Effector CD8-positive, alpha-beta T cell (primary cell): ENCODE results near the gene PTPN21.

ENCODE experiments used
- DNase-seq: peaks from one replicate; lab custom pipeline; 2025; lab: John Stamatoyannopoulos, UW
- total RNA-seq, 4 experiments: gene quantifications; one replicate each; lab custom pipeline; 2026; lab: John Stamatoyannopoulos, UW

PTPN21 gene
- total RNA-seq = 0 to 0.49 (median 0.04) reads per million in 4 experiments

GRCh38 chr14:88554457-88555286, at the start of gene PTPN21:
Gene PTPN21, minus strand, starts transcription at chr14:88555007. Its CDS starts 4,590 bp downstream, at chr14:88550417.
- DNase-seq = peak; percentile 4

GRCh38 chr14:88604212-88604611, 49.4 kb upstream of the PTPN21 start:
- DNase-seq = no peak

- no peak for DNase-seq
Observed at GRCh38 chr14:88599761-88600439, 45.1 kb upstream of the PTPN21 start.

- DNase-seq = no peak
Observed at GRCh38 chr14:88599326-88599725, 44.5 kb upstream of the PTPN21 start.

DNA sequence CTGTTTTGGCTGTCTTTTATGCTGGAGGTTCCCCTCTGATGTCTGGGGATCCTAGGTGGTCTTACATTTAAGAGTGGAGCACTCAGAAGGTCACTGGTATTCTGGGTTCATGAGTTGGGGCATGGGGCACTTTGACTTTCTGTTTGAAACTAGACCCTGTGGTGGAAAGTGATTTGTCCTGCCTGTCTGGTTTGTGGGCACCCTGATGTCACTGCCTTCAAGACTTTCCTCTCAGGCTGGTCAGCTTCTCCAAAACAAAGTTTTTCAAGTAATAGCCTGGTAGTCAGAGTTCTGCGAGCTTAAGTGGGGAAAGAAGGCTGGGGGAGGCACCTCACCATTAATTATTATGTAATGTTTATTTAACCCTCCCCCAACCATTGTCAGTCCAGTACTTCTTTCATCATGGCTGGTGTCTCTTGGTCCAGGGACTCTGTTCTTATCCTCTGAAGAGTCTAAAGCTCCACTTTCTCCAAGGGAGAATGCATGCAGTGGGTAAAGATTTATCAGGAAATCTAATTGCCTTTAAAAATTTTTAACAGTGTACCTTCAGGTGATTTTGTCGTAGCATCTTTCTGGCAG, 43.4 kb upstream of the PTPN21 start:
- no peak for DNase-seq

DNA sequence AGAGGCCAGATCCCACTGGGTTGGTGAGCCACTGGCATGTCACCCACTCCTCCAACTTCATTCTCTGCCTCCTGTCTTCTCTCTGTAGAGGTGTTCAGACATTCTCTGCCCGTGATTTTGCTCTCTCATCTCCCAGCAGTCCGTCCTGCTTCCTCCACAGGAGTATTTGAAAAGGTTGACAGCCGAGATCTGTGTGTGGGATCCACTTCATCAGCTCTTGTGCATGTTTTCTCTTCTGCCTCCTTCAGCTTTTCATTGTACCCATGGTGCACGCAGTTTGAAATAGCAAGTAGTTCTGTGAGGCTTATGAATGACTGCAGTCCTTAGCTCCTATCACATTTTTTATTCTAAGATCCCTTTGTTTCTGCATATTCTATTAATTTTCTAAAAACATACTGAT, 42.8 kb upstream of the PTPN21 start:
- DNase-seq = no peak

- no peak for DNase-seq
Observed at GRCh38 chr14:88597038-88597437, 42.2 kb upstream of the PTPN21 start.

DNA sequence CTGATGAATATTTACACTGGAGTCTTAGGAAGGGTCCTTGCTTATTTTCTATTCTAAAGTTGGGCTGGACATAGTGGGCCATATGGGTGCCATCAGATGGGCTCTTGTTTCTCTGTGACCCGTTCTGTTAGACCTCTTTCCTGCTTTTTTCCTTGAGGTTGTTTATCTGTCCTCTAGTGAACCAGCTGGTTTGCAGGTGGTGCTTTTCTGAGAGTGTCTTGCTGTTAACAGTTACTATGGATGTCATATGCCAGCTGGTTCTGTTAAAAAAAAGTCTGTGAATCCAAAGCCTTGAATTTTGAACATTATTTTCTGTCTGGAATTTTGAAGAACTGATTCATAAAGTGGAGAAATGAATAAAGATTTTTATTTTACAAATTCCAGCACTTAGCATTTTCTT, 37.2 kb upstream of the PTPN21 start:
- DNase-seq = no peak

- no peak for DNase-seq
Observed at GRCh38 chr14:88590173-88590572, 35.4 kb upstream of the PTPN21 start.

DNA sequence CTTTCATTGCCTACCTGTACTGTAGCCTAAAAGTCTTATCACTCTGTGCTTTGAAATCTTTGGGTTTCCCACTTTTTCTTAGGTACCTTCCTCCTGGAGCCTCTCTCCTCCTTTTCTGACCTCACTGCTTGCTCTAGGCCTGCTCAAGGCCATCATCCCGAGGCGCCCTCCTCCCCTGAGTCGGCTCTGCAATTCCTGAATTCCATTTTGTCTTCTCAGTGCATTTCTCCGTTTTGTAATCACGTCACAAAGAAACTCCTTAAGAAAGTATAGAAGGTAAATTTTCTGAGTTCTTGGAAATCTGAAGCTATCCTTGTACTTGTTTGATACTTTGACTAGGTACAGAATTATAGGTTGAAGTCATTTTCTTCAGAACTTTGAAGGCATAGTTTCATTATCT, 33.3 kb upstream of the PTPN21 start:
- no peak for DNase-seq

GRCh38 chr14:88584451-88584850, 29.6 kb upstream of the PTPN21 start:
- DNase-seq = no peak

DNA sequence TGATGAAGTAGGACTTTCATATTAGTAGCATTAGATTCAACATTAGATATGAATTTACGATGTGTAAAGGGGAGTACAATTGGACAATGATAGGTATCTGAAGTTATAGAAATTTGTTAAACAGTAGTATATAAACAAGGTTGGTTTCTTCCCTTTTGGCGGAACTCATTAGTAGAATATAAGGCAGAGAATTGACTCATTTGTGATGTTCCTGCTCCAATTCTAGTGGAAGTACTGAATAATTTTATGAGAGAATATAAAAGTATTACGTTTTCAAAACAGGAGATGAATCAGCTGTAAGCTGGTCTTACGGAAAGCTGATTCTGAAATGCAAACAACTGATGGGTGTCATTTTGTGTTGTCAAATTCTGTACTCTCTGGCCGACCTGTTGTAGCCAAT, 21.4 kb upstream of the PTPN21 start:
- DNase-seq = no peak

GRCh38 chr14:88572117-88572516, 17.3 kb upstream of the PTPN21 start:
- no peak for DNase-seq

- no peak for DNase-seq
Observed at GRCh38 chr14:88568196-88568595, 13.4 kb upstream of the PTPN21 start.

DNA sequence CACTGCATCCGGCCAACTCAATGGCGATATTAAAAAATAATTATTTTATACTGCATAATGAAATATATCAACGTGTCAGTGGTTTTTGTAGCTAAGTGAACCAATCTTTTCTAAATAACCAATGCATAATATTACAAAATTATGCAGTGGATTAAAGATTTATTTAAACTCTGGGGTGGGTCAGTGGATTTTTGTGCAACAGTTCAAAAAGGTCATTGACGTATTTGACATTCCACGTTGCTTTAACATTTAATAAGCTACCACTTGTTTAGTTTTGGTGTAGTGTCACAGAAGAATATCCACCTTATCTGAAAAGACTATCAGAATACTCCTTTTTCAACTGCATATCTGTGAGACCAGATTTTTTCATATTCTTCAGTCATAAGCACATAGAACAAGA, 10.6 kb upstream of the PTPN21 start:
- no peak for DNase-seq

- DNase-seq = no peak
Observed at GRCh38 chr14:88563845-88564244, 9.0 kb upstream of the PTPN21 start.

- peak; percentile 84 for DNase-seq
Observed at GRCh38 chr14:88562831-88563686, 8.3 kb upstream of the PTPN21 start, which contains the start of gene ZC3H14. Gene ZC3H14, plus strand, starts transcription at chr14:88563037. Its CDS starts 97 bp downstream, at chr14:88563134.

GRCh38 chr14:88562532-88562830, 7.7 kb upstream of the PTPN21 start:
- DNase-seq = no peak

DNA sequence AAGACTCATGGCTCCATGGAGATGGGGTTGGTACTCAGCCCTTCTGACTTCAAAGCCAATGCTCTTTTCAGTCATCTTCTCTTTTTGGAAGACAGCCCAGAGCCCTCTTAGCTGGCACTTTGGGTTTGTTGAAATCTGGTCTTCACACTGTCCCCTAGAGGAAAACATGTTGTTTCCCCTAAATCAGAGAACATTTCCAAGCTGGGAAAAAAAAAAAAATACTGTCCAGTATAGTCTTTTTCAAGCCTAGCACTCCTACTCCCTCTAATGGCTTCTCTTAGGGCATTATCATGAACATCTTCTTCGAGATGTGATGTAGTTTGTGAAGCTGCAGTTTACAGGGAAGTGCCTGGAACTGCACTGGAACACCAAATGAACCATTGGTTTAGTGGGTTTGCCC, 5.0 kb upstream of the PTPN21 start:
- no peak for DNase-seq

DNA sequence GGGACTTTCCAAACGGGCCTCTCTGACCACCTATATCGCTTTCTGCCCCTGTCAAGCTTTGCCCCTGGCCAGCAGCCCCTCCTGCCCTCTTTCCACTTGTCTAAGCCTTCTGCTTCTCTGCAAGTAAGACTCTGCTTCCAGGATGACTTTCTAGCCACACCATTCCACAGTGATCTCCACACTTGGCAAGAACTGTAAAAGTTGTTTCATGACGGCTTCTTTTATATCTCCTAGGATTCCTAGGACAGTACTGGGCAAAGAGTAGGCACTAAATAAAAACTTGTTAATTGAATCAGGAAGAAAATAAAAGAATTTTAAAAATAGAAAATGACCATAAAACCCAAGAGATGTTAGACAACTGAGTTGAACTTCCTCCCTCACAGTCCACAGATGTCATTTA, 1.8 kb upstream of the PTPN21 start:
- DNase-seq = no peak

DNA sequence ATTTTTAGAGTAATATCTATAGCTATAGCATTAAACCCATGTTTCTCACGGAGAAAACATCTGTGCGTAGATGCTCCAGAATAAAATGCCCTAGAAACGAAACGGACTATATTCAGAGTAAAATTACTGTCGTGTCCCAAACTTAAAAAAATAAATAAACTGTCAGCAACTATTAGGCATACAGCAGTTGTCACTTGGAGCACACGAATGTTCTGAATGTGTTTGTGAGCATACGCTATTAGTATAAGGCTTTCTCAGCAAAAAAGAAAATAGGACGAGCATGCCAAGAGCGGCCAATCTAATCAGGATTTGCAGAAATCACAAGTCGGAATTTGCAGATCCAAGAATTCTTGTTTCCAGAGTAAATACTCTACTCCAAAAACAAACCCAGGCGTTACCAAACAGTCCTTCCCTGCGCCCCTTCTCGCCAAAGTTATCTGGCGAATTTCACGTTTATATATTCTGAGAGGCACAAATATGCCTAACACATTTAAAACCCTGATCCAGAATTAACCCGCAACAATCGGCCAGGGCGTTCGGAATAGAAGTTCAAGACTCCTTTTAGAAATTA, 836 bp downstream of the PTPN21 start:
- no peak for DNase-seq

GRCh38 chr14:88552876-88553275, 1.9 kb downstream of the PTPN21 start:
- no peak for DNase-seq
